HG03159 (cell line): ENCODE data around the gene MAPK1IP1L.
"Not testable (repeated sequence)": the region's sequence is repeated elsewhere in the genome, so short reads cannot be mapped to it uniquely, and the experiment has no call there.

Source experiments
- ATAC-seq: cut with Tn5 transposase; IDR thresholded peaks from one replicate; pipeline ENCODE4 v1.9.1; 2021; ENCODE audit warnings: mild to moderate bottlenecking, moderate library complexity; ENCODE audit not compliant: unreplicated experiment

Gene MAPK1IP1L

DNA sequence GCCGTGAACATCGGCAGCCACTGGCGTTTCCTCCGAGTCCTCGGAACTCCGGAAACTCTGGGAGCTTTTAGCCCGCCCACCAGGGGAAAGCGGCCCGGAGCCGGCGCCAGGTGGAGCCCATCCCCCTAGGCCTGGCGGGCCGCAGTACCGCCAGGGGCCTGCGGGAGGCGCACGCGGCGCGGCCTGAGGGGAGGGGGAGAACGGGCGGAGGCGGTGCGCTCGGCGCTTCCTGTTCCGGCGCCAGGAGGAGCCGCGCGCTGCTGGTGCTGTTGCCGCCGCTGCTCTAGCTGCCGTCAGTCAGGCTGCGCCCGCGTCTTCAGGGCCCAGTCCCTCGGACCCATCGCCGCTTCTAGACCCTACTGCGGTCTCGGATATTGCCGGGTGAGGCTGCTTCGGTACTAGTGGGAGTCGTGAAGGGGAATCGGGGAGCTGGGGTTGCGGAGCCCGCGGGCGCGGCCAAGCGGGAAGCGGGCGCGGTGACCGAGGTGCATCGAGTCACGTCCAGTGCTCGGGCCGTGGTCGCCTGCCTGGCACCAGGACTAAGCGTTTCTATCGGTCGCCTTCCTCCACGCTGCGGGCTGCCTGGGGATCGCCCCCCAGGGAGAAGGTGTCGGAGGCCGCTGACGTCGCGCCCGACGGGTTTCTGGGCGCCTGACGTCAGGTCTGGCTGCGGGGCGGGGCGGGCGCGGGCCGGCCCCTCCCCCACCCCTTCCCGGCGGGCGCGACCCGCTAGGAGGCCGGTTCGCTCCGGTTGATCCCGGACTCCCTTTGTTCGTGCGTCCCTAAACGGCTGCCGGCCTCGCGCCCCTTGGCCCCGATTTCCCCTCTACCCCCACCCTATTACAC, at the start of gene MAPK1IP1L:
Gene MAPK1IP1L, plus strand, starts transcription at position 225 of the 846 bp plus-strand sequence. CDS start 10,037 bp downstream, outside the sequence.
- ATAC-seq: peak; percentile 77

DNA sequence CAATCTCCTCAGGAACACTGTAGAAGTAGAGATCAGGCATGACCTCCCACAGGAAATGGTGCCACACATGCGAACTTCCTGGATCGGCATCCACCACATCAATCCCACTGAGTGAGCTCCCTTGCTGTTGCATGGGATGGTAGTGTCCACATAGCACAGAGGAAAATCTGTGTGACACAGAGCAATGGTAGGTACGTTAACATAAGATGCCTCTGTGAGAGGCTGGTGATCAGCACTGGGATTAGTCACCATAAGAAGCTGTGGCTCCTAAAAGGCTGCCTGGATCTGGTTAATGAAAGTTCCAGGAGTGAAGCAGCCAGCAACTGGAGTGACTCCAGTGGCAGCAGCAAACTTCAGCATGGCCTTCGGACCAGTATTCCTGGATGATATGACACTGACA, 46.4 kb upstream of the MAPK1IP1L start:
- ATAC-seq: no peak

DNA sequence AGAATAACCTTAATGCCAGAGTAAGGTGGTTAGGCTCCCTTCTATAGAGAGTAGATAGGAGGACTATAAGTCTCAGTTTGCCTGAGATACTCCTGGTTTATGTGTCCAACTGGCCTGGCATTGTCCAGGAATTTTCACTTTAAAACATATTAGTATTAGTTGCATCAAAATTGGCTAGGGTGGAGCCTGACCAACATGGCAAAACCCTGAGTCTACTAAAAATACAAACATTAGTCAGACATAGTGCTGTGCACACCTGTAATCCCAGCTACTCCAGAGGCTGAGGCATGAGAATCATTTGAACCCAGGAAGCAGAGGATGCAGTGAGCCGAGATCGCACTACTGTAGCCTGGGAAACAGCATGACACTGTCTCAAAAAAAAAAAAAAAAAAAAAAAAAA, 36.4 kb upstream of the MAPK1IP1L start:
- ATAC-seq: no peak

DNA sequence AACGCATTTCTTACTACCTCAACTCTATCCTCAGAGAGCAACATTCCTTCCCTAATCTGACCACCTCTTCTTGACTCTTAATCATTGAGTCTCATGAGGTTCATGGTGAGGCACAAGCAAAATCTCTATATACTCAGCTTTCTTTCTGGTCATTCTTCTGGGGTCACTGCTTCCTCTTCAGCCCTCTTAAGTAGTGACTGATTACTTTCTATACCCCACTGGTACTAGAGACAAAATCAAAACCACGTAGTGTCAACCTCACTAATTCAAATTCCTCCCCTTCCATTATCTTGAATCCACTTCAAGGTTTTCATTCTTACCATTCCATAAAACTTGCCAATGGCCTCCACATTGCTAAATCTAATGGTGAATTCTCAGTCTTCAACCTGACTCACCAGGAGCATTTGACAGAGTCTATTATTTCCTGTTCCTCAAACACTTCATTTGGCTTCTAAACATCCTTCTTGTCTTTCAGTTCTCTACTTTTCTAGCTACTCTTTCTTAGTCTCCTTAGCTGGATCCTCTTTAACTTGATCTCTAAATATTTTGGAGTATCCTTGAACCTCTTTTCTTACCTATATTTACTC, 31.4 kb upstream of the MAPK1IP1L start:
- ATAC-seq: no peak

DNA sequence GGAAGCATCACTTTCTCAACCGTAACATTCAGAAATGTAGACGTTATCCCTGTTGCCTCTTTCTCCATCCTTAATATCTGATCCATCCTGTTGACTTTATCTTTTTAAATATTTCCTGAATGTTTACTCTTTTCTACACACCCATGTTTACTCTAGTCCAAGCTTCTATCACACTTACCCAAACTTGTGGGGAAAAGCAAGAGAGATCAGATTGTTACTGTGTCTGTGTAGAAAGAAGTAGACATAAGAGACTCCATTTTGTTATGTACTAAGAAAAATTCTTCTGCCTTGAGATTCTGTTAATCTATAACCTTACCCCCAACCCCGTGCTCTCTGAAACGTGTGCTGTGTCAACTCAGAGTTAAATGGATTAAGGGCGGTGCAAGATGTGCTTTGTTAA, 27.1 kb upstream of the MAPK1IP1L start:
- ATAC-seq: not testable (repeated sequence)

DNA sequence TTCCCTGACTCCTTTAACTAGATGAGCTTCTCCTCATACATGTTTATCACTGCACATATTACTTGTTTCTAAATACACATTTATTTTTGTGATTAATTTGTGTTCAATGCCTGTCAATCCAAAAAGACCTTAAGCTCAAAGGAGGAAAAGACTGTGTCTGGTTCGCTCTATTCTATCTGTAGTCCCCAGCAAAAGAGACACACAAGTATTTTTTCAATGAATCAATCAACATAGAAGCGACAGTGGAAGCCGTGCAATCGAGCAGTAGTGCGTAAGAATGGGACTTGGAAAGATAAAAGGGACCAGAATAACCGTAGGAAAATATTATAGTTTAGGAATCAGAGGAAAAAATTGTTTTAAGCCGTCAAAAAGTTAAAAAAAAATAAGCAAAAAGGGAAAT, 25.5 kb upstream of the MAPK1IP1L start:
- ATAC-seq: no peak

DNA sequence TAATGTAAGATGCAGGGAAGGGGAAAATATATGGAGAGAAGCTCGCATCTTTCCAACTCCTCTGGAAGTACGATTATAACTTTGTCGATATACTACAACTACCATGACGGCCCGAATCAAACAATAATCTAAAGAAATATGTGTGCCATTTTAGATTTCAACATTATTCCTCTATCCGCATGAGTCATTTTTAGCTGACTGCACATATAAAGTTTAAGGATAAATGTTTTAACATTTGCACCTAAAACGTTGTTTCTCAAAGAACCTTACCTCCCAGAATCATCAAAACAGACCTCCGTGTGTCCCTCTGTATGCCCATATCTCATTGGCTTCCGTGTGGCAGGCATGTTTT, 25.0 kb upstream of the MAPK1IP1L start:
- no peak for ATAC-seq

DNA sequence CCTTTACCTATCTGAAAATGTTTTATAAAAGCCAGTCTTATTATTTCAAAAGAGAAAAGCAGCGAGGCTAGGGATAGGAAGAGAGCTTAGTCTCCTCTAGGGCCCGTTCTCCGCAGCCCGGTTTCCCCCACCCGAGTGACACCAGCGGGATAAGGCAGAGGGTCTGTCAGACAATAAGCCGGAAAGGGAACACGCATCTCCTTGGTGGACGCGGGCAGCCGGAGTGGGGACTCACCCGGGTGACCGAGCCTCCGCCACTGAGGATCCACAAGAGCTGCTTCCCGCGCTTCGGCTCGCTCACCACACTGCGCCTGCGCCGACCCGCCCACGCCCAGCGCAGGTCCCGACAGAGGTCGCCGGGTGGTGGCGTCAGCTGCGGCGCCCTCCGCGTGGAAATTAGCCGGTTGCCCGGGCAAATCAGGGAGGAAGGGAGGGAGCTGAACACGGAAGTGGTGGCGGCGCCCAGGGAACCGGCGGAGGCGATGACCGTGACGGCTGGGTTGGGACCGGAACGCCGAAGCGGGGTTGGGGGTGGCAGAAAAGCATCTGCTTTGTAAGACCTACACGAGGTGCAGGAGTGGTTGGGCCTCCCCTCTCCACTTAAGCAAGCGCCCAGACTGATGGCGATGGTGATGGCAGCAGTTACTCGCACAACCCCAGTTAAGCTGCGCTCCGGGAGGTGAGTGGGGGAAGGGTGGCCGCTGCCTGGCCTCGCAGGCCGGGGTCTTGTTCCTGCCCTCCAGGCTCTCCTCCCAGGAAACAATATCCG, 24.5 kb upstream of the MAPK1IP1L start, which contains the start of the genes SOCS4 and WDHD1:
Gene SOCS4, plus strand, starts transcription at position 444 of the 769 bp plus-strand sequence. CDS start 15,806 bp downstream, outside the sequence.
Gene WDHD1, minus strand, starts transcription at position 307 of the 769 bp plus-strand sequence. CDS start 312 bp downstream, outside the sequence.
- peak; percentile 80 for ATAC-seq

DNA sequence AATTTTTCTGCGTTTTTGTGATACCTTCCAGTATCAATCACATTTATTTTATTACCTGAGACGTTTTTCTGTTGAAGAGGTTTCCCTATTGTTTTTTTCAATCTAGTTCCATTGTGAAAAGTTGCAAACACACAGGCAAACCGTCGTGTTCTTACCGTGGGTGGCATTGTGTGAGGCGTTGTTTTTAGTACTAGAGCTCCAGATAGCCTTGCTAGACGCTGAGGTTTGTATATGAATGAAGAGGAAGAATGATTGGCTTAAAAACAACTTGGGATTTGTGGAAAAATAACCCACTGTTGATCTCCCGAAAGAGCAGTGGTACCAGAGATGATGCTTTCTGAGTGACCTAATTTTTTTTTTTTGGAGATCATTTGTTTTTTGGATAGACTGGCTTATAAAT, 23.4 kb upstream of the MAPK1IP1L start:
- no peak for ATAC-seq

DNA sequence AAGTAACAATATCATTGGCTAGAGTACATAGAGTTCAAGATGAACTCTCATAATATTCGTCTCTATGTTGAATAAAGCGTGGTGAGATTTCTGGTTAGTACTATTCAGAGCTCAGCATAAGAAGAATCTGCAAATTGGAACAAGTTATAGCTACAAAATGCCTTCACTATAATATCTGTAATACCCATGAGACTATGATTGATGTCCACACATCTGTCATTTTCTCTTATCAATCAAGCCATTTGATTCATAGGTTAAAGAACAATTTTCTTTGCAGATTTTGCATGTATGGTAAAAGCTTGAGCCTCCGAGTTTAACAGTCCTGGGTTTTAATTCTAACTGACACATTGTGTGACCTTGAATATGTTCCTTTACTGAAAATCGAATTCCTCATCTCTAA, 23.0 kb upstream of the MAPK1IP1L start:
- ATAC-seq: no peak

DNA sequence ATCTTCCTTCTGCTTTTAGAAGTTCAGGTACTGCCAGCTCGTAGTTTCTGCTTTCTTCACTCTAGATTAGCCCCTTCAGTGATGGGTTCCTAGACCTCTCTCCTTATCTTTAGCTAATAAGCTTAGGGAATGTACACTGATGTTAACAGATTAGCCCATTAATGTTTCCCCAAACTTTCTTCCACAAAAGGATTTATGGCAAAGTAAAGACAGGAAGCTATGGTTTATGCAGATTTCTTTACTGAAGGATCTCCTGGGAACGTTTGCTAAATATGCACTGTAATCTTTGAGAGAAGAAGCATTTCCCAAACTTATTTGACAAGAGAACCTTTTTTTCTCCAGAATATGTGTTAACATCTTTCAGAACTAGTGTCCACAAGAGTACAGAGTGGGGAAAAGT, 20.3 kb upstream of the MAPK1IP1L start:
- no peak for ATAC-seq

DNA sequence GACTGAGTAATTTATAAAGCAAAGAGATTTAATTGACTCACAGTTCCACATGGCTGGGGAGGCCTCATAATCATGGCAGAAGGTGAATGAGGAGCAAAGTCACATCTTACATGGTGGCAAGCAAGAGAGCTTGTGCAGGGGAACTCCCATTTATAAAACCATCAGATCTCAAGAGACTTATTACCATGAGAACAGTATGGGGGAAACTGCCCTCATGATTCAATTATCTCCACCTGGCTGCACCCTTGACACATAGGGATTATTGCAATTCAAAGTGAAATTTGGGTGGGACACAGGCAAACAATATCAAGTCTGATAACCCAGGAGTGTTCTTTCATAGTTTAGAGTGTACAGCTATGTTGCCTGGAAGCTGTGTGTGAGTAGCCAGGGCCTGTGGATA, 13.5 kb upstream of the MAPK1IP1L start:
- not testable (repeated sequence) for ATAC-seq

DNA sequence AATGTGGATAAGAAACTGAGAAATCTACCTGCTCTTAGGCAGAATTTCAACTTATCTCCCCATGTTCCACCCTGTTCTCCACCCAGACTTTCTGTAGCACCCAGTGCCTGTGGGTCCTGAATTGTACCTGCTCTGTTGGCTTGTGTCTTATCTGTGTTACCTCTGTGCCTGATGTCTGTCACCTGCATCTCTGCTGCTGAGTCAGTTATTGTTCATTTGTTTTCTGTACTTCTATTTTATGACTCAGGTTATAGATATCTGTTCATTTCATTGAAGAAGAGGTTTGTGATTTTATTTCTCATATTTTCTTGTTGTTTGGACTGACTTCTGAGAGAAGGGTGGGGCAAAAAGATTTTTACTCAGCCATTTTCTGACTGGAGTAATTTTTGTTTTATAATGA, 12.7 kb upstream of the MAPK1IP1L start:
- ATAC-seq: no peak

DNA sequence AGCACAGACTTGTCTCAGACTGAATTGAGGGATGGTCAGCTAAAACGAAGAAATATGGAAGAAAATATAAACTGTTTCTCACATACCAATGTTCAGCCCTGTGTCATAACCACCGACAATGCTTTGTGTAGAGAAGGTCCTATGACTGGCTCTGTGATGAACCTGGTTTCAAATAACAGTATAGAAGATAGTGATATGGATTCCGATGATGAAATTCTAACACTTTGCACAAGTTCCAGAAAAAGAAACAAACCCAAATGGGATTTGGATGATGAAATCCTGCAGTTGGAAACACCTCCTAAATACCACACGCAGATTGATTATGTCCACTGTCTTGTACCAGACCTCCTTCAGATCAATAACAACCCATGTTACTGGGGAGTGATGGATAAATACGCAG, 7.9 kb upstream of the MAPK1IP1L start:
- ATAC-seq: no peak

DNA sequence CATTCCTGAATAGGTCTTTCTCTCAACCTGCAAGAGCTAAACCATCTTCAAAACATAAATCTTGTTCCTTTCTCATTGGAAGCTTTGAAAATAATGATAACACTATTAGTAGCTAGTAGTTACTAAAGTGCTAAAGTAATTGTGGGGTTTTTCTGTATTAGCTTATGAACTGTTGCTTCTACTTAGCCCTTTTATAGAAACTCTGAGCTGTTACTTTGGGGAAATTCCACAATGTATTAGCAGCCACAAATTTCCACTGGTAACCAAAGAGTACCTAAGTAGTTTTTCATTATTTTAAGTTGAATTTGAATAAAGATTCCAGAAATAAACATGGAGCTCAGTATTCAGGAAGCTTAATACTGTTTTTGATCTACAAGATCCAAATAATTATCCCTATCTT, 6.4 kb upstream of the MAPK1IP1L start:
- ATAC-seq: no peak

DNA sequence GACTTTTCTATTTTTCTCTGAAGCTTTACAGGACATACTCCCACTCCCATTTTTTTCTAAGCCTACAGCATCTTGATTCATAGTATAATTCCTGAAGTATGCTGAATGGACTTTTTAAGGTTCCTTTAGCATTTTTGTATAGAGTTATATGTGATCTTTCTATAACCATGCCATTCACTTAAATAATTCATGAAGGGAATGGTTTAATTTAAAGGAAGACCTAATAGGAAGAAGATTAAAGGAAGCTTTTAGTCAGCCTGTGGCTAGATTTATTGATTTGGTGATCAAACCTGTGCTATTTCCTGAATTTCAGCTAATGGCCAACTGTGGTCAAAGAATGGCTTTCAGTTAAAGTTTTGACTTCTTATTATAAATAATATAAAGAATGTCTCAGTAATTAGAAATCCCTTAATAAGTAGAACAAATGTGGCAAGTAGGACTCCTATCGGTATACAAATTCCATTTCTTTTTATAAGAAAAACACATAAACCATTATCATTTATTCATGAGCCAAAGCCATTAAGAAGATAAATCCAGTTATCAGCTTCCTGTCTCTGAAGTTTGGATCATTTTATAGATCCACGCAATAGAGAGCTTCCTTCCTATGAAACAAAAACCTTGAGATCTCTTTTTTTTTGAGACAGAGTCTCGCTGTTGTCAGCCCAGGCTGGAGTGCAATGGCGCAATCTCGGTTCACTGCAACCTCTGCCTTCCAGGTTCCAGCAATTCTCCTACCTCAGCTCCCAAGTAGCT, 4.0 kb upstream of the MAPK1IP1L start:
- no peak for ATAC-seq

DNA sequence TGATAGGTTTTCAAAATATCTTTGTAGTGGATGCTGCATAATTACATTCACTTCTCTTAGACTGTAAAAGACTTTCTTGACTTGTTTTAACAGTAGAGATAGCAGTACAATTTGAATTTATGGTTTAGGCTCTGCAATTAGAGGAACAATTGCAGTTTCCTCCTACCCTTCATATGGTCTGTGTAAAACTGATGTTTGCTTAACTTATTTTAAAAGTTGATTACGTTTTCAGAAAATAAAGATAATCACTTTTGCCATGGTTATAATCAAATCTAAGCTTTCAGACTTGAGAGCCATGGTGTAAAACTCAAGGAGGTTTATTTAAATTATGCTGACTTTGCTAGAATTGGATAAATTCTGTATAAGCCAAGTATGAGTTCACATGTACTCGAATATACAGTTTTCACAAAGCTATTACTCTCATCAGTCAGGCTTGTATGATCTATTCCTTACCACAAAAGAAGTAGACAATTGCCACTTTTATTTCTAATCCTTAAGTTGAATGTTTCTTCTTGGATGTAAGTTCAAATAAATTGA, 2.5 kb upstream of the MAPK1IP1L start:
- ATAC-seq: no peak

DNA sequence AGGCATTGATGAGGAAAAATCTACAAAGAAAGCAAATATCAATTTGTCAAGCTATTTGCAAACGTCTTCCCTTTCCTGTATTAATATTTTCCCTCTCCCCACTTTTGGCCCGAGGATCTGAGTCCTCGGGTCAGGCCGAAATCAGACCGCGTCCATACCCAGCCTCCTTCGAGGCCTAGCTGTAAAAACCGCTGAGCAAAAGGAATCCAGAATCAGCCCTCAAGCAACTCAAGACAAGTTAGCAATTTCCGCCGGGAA, 353 bp upstream of the MAPK1IP1L start:
- peak; percentile 32 for ATAC-seq

DNA sequence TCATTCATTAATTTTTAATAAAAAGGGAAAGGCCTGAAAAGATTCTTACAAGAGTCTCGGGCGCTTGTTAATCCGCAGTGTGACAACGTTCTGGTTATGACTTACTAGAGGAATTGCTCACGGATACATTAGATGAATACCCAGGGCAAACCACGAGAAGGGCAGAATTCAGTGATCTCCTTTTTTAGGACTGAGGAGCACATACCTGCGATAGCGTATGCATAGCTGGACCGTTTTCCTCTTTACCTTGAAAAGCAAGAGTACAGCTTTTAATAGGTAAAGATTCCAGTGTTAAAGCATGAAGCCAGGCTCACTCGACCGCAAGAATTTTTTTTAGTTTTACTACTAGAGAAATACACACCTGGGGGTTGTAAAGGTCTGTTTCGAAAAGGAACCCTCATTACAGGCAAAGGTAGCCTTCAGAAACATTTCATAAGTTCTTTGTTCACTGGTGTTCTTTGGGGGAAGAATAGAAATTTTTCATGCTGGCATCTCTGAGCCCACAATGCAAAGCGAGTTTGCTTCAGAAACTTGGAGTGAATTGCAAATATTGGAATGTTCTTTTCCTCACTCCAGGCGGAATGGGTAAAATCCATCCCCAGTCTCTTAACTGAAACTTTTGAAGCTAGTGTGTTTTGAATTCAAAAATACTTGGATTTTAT, 953 bp downstream of the MAPK1IP1L start:
- ATAC-seq: peak; percentile 17

DNA sequence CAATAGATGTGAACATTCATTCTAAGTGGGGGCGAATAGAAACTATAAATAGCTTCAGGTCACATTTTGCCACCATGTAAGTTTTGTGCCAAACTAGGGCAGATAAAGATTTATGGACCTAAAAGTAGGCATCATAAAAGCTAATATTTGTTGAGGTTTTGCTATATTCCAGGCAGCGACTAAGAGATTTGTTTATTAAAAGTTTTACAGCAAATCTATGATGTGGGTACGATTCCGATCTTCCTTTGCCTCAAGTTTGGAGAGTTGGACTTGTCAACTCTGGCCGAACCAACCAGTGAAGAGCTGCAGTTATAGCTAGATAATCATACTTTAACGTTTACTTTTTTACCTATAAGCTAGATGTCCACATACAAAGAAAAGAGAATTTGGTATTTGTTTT, 1.6 kb downstream of the MAPK1IP1L start:
- no peak for ATAC-seq
